Choroid plexus epithelial cell (primary cell): ENCODE data around the gene PIGR.

Experiments used
- DNase-seq: peaks from one replicate; pipeline ENCODE4 v3.0.0-alpha.2; 2010; ENCODE audit warnings: low read depth
- H3K4me3 ChIP-seq: 2 replicates; pipeline ENCODE4 v1.5.1; 2011; ENCODE audit warnings: low read depth, mild to moderate bottlenecking, control low read depth, low read length, moderate library complexity
- TF ChIP-seq, protein P1 (sequence below): conservative IDR thresholded peaks from 2 replicates; pipeline ENCODE4 v1.5.1; 2011; ENCODE audit warnings: low read depth, mild to moderate bottlenecking, control low read depth, inconsistent platforms, low read length, moderate library complexity

The PIGR gene

DNA sequence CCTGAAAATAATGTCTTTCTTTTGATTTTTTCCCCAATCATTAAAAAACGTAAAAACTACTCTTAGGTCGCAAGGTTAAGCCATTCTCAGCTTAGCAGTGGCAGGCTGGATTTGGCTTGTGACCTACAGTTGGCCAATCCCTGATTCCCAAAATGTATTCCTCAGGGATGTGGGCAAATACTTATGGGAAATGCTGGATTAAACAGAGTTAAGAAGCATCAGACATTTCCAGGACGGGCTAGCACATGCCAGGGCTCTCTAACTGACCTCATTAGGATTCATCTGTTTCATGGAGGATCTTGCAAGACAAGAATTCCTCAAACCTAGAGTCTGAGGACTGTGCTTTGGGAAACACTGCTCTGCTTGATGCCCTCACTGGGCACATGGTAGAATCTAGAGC is 50.0 kb downstream of the PIGR start:
- no peak for DNase-seq
- TF ChIP-seq, protein P1, sequence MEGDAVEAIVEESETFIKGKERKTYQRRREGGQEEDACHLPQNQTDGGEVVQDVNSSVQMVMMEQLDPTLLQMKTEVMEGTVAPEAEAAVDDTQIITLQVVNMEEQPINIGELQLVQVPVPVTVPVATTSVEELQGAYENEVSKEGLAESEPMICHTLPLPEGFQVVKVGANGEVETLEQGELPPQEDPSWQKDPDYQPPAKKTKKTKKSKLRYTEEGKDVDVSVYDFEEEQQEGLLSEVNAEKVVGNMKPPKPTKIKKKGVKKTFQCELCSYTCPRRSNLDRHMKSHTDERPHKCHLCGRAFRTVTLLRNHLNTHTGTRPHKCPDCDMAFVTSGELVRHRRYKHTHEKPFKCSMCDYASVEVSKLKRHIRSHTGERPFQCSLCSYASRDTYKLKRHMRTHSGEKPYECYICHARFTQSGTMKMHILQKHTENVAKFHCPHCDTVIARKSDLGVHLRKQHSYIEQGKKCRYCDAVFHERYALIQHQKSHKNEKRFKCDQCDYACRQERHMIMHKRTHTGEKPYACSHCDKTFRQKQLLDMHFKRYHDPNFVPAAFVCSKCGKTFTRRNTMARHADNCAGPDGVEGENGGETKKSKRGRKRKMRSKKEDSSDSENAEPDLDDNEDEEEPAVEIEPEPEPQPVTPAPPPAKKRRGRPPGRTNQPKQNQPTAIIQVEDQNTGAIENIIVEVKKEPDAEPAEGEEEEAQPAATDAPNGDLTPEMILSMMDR, result no peak
- no peak overlapping the region for H3K4me3 ChIP-seq

DNA sequence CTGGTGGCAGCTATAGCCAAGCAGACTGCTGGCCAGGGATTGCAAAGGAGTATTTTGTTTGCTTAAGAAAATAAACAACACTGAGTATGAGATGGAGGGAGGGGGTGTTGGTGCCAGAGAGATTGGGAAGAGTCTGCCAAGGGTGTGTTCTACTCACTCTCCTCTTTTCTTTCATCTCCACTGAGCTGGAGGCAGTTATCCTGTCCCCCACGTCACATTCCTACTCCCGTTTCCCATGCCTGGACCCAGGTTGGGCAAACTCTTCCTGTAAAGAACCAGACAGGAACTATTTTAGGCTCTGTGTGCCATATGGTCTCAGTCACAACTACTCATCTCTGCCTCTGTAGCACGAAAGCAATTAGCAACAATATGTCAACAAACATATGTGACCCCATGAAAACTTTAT is 50.4 kb downstream of the PIGR start:
- no peak overlapping the region for H3K4me3 ChIP-seq
- TF ChIP-seq, protein P1, result no peak

DNA sequence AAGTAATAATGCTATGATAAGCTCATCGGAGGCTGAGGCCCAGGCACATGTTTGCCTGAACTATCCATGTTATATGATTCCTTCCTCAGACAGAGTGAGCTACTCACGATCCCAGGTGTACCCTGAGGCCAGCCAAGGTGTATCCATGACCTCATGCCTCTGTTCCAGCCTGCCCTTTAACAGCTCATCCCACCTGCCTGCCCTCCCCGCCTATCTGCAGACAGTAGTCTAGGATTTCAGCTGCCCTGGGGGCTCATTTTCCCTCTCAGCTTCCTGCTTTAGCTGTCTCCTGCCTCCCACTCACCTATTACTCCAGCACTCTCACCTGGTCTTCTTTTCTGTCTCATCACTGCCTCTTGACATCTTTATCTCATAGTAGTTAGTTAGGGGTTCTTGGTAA is 50.9 kb downstream of the PIGR start:
- DNase-seq, result no peak
- no peak overlapping the region for H3K4me3 ChIP-seq
- TF ChIP-seq, protein P1, result no peak

More for the DNA sequence above, 50.4 kb downstream of the PIGR start:
- peak; percentile 63 for DNase-seq

DNA sequence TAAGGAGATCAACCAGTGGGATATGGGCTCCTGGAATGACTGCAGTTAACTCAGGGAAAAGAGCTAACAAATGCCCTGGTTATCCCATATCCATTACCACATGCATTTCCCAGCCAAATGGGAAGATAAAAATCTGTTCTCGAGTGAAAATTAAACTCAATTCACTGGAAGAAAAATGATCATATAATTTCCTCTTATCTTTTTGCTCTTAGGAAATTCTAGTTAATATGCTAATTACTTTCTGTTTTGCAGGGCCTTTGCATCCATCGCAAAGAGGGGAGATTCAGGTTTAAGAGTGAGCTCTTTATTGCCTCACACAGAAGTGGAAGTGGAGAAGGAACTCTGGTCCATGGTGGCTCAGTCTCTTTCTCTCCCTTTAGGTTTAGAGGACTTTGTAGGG is 52.9 kb downstream of the PIGR start:
- TF ChIP-seq, protein P1, result no peak
- H3K4me3 ChIP-seq, result no peak overlapping the region
- DNase-seq, result no peak

DNA sequence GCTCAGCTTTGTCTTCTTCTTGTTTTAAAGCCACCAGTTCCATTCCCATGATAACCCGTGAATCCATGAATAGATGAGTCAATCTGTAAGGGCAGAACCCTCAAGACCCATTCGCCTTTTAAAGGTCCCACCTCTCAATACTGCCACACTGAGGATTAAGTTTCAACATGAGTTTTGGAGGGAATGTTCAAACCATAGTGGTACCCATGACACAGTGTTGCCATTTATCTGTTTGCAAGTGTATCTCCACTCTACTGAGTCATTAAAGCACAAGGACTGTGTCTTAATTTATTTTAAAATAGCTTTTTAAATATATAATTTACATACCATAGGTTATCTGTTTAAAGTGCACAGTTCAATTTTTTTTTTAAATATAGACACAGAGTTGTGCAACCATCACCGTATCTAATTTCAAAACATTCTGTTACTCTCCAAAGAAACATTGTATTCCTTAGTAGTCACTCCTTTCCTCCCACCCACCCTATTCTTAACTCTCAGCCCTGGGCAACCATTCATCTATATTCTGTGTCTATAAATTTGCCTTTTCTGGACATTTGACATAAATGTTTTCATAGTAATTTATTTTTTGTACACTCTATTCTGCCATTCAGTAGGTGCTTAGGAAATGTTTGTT is 53.8 kb downstream of the PIGR start:
- DNase-seq, result peak; percentile 74
- H3K4me3 ChIP-seq, result no peak overlapping the region
- TF ChIP-seq, protein P1, result no peak

DNA sequence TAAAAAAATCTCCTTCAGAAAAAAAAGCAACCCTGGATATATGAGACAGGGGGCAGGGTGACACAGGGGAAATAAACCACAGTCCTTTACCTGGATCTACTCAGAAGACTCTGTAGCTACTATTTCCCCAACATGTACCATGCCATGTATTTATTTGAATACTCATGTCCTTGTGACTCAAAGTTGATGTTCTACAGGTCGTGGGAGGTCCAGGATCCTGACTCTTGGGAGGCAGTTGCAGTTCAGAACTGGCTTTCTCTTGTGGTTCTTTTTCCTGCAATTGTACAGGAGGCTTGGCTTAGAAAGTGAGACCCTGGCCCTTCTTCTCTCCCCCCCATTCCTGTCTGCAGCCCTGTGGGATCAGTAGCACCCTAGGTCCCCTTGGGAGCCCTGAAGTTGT is 54.9 kb downstream of the PIGR start:
- TF ChIP-seq, protein P1, result no peak
- peak; percentile 31 for DNase-seq

More for the DNA sequence above, 54.9 kb downstream of the PIGR start:
- H3K4me3 ChIP-seq, result no peak overlapping the region
